SK-MEL-5 (cell line): ENCODE data around the gene MYO1D. TPM values are rescaled to one million over a fixed set of nuclear protein-coding genes. Genes with fewer than 3 reads are reported as not detected.

Experiments
- DNase-seq: peaks from one replicate; pipeline ENCODE4 v3.0.0-alpha.2; 2016; ENCODE audit warnings: low read depth, low spot score
- in situ Hi-C: cut with HindIII; loops from 2 replicates; pipeline ENCODE4 v1.10.0; 2016; ENCODE audit warnings: low sequenced_read_pairs, high pct_unique_total_duplicates, low pct_unique_long_range_greater_than_20kb
- total RNA-seq: library from RNA; depleted of rRNA; stranded (reverse); fragments of >200 nt; shearing (Covaris generic); gene quantifications from 2 replicates; pipeline ENCODE4 v1.2.3, GENCODE V29; 2014

Gene MYO1D
- total RNA-seq, 1 experiment from 2014 or later = 44.5 TPM

- in situ Hi-C loops = no loop called here
- peak; percentile 34 for DNase-seq
These were observed 267.8 kb downstream of the MYO1D start for GRCh38 chr17:32609085-32609484.

GRCh38 chr17:32608267-32608666 lies 268.7 kb downstream of the MYO1D start:
- in situ Hi-C loops = no loop called here
- no peak for DNase-seq

- in situ Hi-C loops = no loop called here
- peak; percentile 56 for DNase-seq
These were observed 272.0 kb downstream of the MYO1D start for GRCh38 chr17:32604966-32605365.

GRCh38 chr17:32602396-32602795 lies 274.5 kb downstream of the MYO1D start:
- DNase-seq = no peak
- in situ Hi-C loops = no loop called here

GRCh38 chr17:32601866-32602265 lies 275.1 kb downstream of the MYO1D start:
- in situ Hi-C loops = no loop called here
- no peak for DNase-seq

- in situ Hi-C loops = no loop called here
- peak; percentile 8 for DNase-seq
These were observed 280.3 kb downstream of the MYO1D start for GRCh38 chr17:32596628-32597027.

GRCh38 chr17:32596206-32596605 lies 280.7 kb downstream of the MYO1D start:
- no peak for DNase-seq
- in situ Hi-C loops = no loop called here

GRCh38 chr17:32593003-32593402 lies 283.9 kb downstream of the MYO1D start:
- in situ Hi-C loops = no loop called here
- DNase-seq = peak; percentile 23

GRCh38 chr17:32591405-32591804 lies 285.5 kb downstream of the MYO1D start:
- in situ Hi-C loops = no loop called here
- DNase-seq = no peak

GRCh38 chr17:32590974-32591373 lies 285.9 kb downstream of the MYO1D start:
- DNase-seq = no peak
- in situ Hi-C loops = no loop called here

GRCh38 chr17:32588982-32589381 lies 287.9 kb downstream of the MYO1D start:
- DNase-seq = peak; percentile 20
- in situ Hi-C loops = no loop called here

- in situ Hi-C loops = no loop called here
- no peak for DNase-seq
These were observed 288.8 kb downstream of the MYO1D start for GRCh38 chr17:32588135-32588534.

GRCh38 chr17:32586666-32587065 lies 290.3 kb downstream of the MYO1D start:
- DNase-seq = no peak
- in situ Hi-C loops = no loop called here

GRCh38 chr17:32584792-32585191 lies 292.1 kb downstream of the MYO1D start:
- DNase-seq = no peak
- in situ Hi-C loops = no loop called here

- DNase-seq = no peak
- in situ Hi-C loops = no loop called here
These were observed 293.9 kb downstream of the MYO1D start for GRCh38 chr17:32583053-32583452.

GRCh38 chr17:32575852-32576251 lies 301.1 kb downstream of the MYO1D start:
- in situ Hi-C loops = no loop called here

GRCh38 chr17:32570081-32570396 lies 306.9 kb downstream of the MYO1D start:
- in situ Hi-C loops = no loop called here
- no peak for DNase-seq

More at GRCh38 chr17:32575852-32576251, 301.1 kb downstream of the MYO1D start:
- DNase-seq = no peak

GRCh38 chr17:32569171-32570080 lies 307.5 kb downstream of the MYO1D start:
- DNase-seq = peak; percentile 55
- in situ Hi-C loops = no loop called here

GRCh38 chr17:32568705-32569104 lies 308.2 kb downstream of the MYO1D start:
- DNase-seq = no peak
- in situ Hi-C loops = no loop called here
